Colonic mucosa (tissue), 4 donors: ENCODE data around the gene LRGUK. TPM values are rescaled to one million over a fixed set of nuclear protein-coding genes. Genes with fewer than 3 reads are reported as not detected.

ENCODE experiments used
- DNase-seq: peaks from one replicate; pipeline ENCODE4 v3.0.0-alpha.2; 2020
- H3K27ac ChIP-seq: fragments of 200-600 bp; one replicate; pipeline ENCODE4 v1.8.0; 2021
- H3K27me3 ChIP-seq: fragments of 200-600 bp; one replicate; pipeline ENCODE4 v1.8.0; 2021
- H3K36me3 ChIP-seq: fragments of 200-600 bp; one replicate; pipeline ENCODE4 v1.8.0; 2021
- H3K4me1 ChIP-seq: fragments of 200-600 bp; one replicate; pipeline ENCODE4 v1.8.0; 2021; ENCODE audit warnings: mild to moderate bottlenecking
- H3K4me3 ChIP-seq: fragments of 200-600 bp; one replicate; pipeline ENCODE4 v1.8.0; 2021
- H3K9ac ChIP-seq, 2 donors: one replicate each; pipeline ENCODE4 v1.7.0; 2013; ENCODE audit warnings: control low read depth in 2 of 2, low read depth in 2 of 2, low read length in 2 of 2
- H3K9me3 ChIP-seq: fragments of 200-600 bp; one replicate; pipeline ENCODE4 v1.8.0; 2021
- intact Hi-C: fragments of 100-400 bp; cut with DNase I; formaldehyde crosslinking; loops from one replicate; pipeline ENCODE4 v1.14.1; 2022
- total RNA-seq, 2 donors: library from RNA; stranded (reverse); fragmentation: NEBNext Ultra II Directional in 1 of 2; extraction: Animal tissue kit (Norgen Biotek cat#: 25700) in 1 of 2; gene quantifications; one replicate each; pipeline ENCODE4 v1.2.1, GENCODE V29; 2021
- TF ChIP-seq, protein P1 (sequence below): fragments of 200-600 bp; IDR thresholded peaks from one replicate; pipeline ENCODE4 v1.8.0; 2022; ENCODE audit warnings: antibody characterized with exemption, mild to moderate bottlenecking
- donor health status: healthy.
- donor health status: DM: no; HTN: no; CAD: no.
- donor health status: DM: no; HTN: no; CAD: no.

The LRGUK gene
- total RNA-seq, 2 donors from 2014 or later = 0.37 to 0.69 TPM

DNA sequence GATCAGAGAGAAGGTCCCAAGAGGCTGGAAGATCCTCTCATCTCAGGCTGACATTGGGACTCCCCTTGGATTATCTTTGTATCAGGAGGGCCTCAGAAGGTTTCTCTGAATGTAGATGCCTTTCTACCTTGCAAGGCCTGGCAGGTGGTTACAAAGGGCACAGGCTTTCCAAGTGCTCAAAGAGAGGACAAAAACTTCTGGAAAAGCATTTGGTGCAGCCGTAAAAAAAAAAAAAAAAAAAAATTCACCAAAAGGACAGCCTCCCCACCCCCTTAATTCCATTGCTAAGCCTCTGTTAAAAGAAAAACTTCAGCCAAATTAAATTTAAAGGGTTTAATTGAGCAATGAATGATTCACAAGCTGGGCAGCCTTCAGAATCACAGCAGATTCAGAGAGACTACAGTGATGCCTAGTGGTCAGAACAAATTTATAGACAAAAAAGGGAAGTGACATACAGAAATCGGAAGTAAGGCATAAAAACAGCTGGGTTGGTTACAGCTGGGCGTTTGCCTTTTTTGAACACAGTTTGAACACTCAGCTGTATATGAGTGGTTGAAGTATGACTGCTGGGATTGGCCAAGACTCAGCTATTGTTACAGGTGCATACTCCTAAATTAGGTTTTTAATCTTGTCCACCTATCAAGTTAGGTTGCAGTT is 42.5 kb upstream of the LRGUK start:
- Histone ChIP-seq H3K27me3 (no peaks in the 10 kb centered on the region), H3K9ac (no peak overlapping the region), H3K9me3 (no peaks in the 10 kb centered on the region), H3K4me1 (no peaks in the 10 kb centered on the region), H3K36me3 (no peaks in the 10 kb centered on the region), H3K4me3 (no peak overlapping the region), H3K27ac (no peak overlapping the region)
- no peak for DNase-seq
- intact Hi-C loops = no loop called here
- TF ChIP-seq, protein P1, sequence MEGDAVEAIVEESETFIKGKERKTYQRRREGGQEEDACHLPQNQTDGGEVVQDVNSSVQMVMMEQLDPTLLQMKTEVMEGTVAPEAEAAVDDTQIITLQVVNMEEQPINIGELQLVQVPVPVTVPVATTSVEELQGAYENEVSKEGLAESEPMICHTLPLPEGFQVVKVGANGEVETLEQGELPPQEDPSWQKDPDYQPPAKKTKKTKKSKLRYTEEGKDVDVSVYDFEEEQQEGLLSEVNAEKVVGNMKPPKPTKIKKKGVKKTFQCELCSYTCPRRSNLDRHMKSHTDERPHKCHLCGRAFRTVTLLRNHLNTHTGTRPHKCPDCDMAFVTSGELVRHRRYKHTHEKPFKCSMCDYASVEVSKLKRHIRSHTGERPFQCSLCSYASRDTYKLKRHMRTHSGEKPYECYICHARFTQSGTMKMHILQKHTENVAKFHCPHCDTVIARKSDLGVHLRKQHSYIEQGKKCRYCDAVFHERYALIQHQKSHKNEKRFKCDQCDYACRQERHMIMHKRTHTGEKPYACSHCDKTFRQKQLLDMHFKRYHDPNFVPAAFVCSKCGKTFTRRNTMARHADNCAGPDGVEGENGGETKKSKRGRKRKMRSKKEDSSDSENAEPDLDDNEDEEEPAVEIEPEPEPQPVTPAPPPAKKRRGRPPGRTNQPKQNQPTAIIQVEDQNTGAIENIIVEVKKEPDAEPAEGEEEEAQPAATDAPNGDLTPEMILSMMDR = no peak

DNA sequence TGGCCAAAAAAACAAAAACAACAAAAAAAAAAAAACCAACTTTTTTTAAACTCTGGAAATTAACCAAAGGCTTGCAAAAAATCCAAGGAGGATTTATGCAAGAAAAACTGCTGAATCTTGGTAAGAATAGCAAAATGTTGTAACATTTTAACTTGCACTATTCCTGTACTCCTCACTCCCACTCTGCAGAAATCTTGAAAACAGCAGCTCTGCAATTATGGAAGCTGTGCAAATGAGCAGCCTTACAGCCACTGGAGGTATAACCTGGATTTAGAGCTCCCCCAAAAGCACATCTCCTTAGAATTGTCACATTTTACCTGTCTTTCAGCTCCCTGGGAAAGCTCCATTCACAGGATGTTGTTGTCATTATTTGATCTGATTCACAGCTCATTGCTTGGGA is 41.8 kb upstream of the LRGUK start:
- Histone ChIP-seq H3K4me1 (no peaks in the 10 kb centered on the region), H3K9me3 (no peaks in the 10 kb centered on the region), H3K27me3 (no peaks in the 10 kb centered on the region), H3K36me3 (no peaks in the 10 kb centered on the region), H3K9ac (no peak overlapping the region), H3K4me3 (no peak overlapping the region), H3K27ac (no peak overlapping the region)
- no peak for DNase-seq
- intact Hi-C loops = no loop called here
- TF ChIP-seq, protein P1 = no peak

DNA sequence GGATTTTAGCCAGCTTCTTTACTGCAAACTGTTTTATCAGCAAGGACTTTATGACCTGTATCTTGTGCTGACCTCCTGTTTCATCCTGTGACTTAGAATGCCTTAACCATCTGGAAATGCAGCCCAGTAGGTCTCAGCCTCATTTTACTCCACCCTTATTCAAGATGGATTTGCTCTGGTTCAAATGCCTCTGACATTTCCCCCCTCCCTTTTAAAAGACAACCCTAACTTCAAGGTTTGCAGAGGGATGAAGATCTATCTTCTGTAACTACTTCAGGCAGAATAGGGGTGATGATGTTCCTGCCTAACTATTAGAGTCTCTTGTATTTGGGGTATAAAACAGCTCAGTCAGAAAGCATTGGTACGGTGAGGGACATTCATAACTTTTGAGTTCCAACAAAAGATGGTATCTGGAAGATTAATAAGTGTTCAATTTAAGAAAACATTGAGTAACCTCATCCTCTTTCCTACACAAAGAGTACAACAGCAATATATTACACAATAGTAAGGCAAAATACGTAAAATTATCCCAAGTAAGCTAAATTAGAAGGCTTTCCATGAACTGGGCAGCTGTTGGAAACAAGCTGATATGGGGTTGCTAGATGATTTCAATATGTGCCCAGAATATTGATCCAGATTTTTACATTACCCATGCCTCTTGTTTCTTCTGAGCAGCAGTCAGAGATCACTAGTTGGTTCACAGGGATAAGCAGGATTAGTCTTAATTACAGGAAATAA is 40.0 kb upstream of the LRGUK start:
- no peak overlapping the region for H3K4me3 ChIP-seq
- H3K27ac ChIP-seq = no peak overlapping the region
- H3K4me1 ChIP-seq = no peaks in the 10 kb centered on the region
- no peaks in the 10 kb centered on the region for H3K9me3 ChIP-seq
- no peak for DNase-seq
- no peaks in the 10 kb centered on the region for H3K27me3 ChIP-seq
- no peak overlapping the region for H3K9ac ChIP-seq
- H3K36me3 ChIP-seq = no peaks in the 10 kb centered on the region
- TF ChIP-seq, protein P1 = no peak
- intact Hi-C loops = no loop called here

DNA sequence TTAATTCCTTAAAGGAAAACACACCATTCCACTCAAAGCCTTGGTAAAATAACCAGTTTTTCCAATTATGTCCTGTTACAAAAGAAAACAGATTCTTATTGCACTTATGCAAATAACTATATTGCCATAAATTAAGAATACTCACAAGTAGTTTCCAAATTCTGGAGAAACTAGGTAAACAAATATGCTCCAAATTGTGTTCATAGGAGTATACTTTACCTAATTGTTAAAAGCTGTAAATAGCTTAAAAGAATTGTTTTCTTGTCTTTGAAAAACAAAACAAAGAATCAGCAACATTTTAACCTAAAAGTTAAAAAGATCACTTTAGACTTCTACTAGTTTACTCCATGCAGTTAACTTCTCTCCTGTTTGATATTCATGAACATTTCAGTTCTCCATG is 38.9 kb upstream of the LRGUK start:
- intact Hi-C loops = no loop called here
- DNase-seq = no peak
- TF ChIP-seq, protein P1 = no peak
- Histone ChIP-seq H3K9ac (no peak overlapping the region), H3K9me3 (no peaks in the 10 kb centered on the region), H3K27me3 (no peaks in the 10 kb centered on the region), H3K4me1 (no peaks in the 10 kb centered on the region), H3K27ac (no peak overlapping the region), H3K36me3 (no peaks in the 10 kb centered on the region), H3K4me3 (no peak overlapping the region)

DNA sequence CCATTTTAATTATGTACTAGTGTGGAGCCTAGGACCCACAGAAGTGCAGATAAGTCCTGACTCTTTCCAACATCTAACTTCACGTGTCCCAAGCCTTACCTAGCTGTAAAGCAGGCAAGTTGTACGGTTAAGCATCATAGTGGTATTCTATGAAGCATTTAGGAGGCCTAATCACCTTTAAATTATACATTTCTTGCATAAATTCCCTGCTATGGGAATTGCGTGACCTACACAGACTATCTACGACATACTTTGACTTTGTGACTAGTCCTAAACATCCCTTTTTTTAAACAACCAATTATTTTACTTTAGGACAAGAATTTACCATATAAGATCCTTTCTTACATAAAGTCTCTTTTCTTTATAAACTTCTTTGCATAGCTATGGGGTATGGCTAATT is 37.7 kb upstream of the LRGUK start:
- no peaks in the 10 kb centered on the region for H3K36me3 ChIP-seq
- H3K4me1 ChIP-seq = no peaks in the 10 kb centered on the region
- no peak overlapping the region for H3K9ac ChIP-seq
- no peak overlapping the region for H3K27ac ChIP-seq
- DNase-seq = no peak
- H3K27me3 ChIP-seq = no peaks in the 10 kb centered on the region
- no peaks in the 10 kb centered on the region for H3K9me3 ChIP-seq
- TF ChIP-seq, protein P1 = no peak
- H3K4me3 ChIP-seq = no peak overlapping the region
- intact Hi-C loops = no loop called here
